Liver (tissue), 9 donors: ENCODE data around the gene USP24. TPM values are rescaled to one million over a fixed set of nuclear protein-coding genes. Genes with fewer than 3 reads are reported as not detected.

Experiments
- DNase-seq: peaks from one replicate; pipeline ENCODE4 v3.0.0-alpha.2; 2017; ENCODE audit warnings: low spot score
- H3K27ac ChIP-seq, 2 donors: one replicate each; pipeline ENCODE4 v1.7.0; 2013; ENCODE audit warnings: inconsistent platforms in 2 of 2, low read length in 2 of 2, control low read depth in 1 of 2, low read depth in 1 of 2, mild to moderate bottlenecking in 1 of 2
- H3K27me3 ChIP-seq, 4 donors: one replicate each; pipeline versions ENCODE4 v1.6.1 to v1.7.0; 2013; ENCODE audit warnings: low read length in 3 of 4, inconsistent platforms in 1 of 4, mild to moderate bottlenecking in 1 of 4, moderate library complexity in 1 of 4; ENCODE audit not compliant: control insufficient read depth in 4 of 4, insufficient read depth in 4 of 4
- H3K36me3 ChIP-seq, 4 donors: one replicate each; pipeline versions ENCODE4 v1.6.1 to v1.7.0; 2013; ENCODE audit warnings: low read length in 3 of 4, mild to moderate bottlenecking in 3 of 4, low read depth in 1 of 4, moderate library complexity in 1 of 4; ENCODE audit not compliant: control insufficient read depth in 4 of 4, insufficient read depth in 3 of 4
- H3K4me1 ChIP-seq, 4 donors: one replicate each; pipeline versions ENCODE4 v1.6.1 to v1.7.0; 2013; ENCODE audit warnings: low read length in 3 of 4, mild to moderate bottlenecking in 3 of 4, moderate library complexity in 1 of 4; ENCODE audit not compliant: control insufficient read depth in 4 of 4, insufficient read depth in 4 of 4
- H3K4me3 ChIP-seq, 3 donors: one replicate each; pipeline versions ENCODE4 v1.6.1 to v1.7.0; 2013; ENCODE audit warnings: low read length in 3 of 3, control low read depth in 1 of 3, low read depth in 1 of 3, mild to moderate bottlenecking in 1 of 3
- H3K9ac ChIP-seq, 2 donors: one replicate each; pipeline ENCODE4 v1.7.0; 2013; ENCODE audit warnings: low read length in 2 of 2, mild to moderate bottlenecking in 2 of 2, moderate library complexity in 2 of 2, control low read depth in 1 of 2, low read depth in 1 of 2
- H3K9me3 ChIP-seq, 4 donors: one replicate each; pipeline versions ENCODE4 v1.6.1 to v1.7.0; 2013; ENCODE audit warnings: low read length in 3 of 4; ENCODE audit not compliant: control insufficient read depth in 4 of 4
- EGR1 ChIP-seq, 2 donors: IDR thresholded peaks; 2 replicates each; pipeline ENCODE4 v1.6.1; 2016 to 2018; ENCODE audit warnings: antibody characterized with exemption in 2 of 2, low read depth in 2 of 2
- FOXA1 ChIP-seq: IDR thresholded peaks from 2 replicates; pipeline ENCODE4 v1.6.1; 2016; ENCODE audit warnings: antibody characterized with exemption
- FOXA2 ChIP-seq: IDR thresholded peaks from 2 replicates; pipeline ENCODE4 v1.6.1; 2016; ENCODE audit warnings: antibody characterized with exemption
- GABPA ChIP-seq, 2 donors: IDR thresholded peaks in 1 of 2; conservative IDR thresholded peaks in 1 of 2; 2 replicates each; pipeline ENCODE4 v1.6.1; 2016; ENCODE audit warnings: antibody characterized with exemption in 2 of 2, mild to moderate bottlenecking in 1 of 2, moderate library complexity in 1 of 2
- HNF4G ChIP-seq: IDR thresholded peaks from 2 replicates; pipeline ENCODE4 v1.6.1; 2016; ENCODE audit warnings: antibody characterized with exemption
- JUND ChIP-seq, 2 donors: IDR thresholded peaks; 2 replicates each; pipeline ENCODE4 v1.6.1; 2016; ENCODE audit warnings: antibody characterized with exemption in 2 of 2
- RAD21 ChIP-seq, 2 donors: IDR thresholded peaks; 2 replicates each; pipeline ENCODE4 v1.6.1; 2016; ENCODE audit warnings: antibody characterized with exemption in 2 of 2, mild to moderate bottlenecking in 2 of 2
- RXRA ChIP-seq, 2 donors: IDR thresholded peaks; 2 replicates each; pipeline ENCODE4 v1.6.1; 2017 to 2018; ENCODE audit warnings: antibody characterized with exemption in 2 of 2, mild to moderate bottlenecking in 1 of 2
- SP1 ChIP-seq: IDR thresholded peaks from 2 replicates; pipeline ENCODE4 v1.6.1; 2018; ENCODE audit warnings: antibody characterized with exemption, mild to moderate bottlenecking
- TAF1 ChIP-seq: conservative IDR thresholded peaks from 2 replicates; pipeline ENCODE4 v1.6.1; 2016; ENCODE audit warnings: antibody characterized with exemption, mild to moderate bottlenecking
- YY1 ChIP-seq: IDR thresholded peaks from 2 replicates; pipeline ENCODE4 v1.6.1; 2016; ENCODE audit warnings: antibody characterized with exemption, mild to moderate bottlenecking
- WGBS: extraction: QIAGEN DNeasy Blood & Tissue Kit; methylation state at CpG from one replicate; pipeline ENCODE4 v1.1.7; 2013; 5-methylcytosine and 5-hydroxymethylcytosine counted together
- polyA plus RNA-seq, 2 donors: library from polyadenylated mRNA; stranded (reverse) in 1 of 2; unstranded in 1 of 2; fragments of 200-250 nt in 1 of 2; fragments of >200 nt in 1 of 2; fragmentation: Nextera tagmentation in 1 of 2; extraction: Ambion mirVana in 1 of 2; gene quantifications; one replicate each; pipeline versions ENCODE4 v1.2.1 to v1.2.3, GENCODE V29; 2013 to 2015
- total RNA-seq, 2 donors: library from RNA; depleted of rRNA; stranded (reverse); fragments of >200 nt; gene quantifications; one replicate each; pipeline ENCODE4 v1.2.3, GENCODE V29; 2014
- TF ChIP-seq, protein P1 (sequence below): IDR thresholded peaks from 2 replicates; pipeline ENCODE4 v1.6.1; 2016; ENCODE audit warnings: antibody characterized with exemption
- TF ChIP-seq, protein P2 (sequence below): fragments of 150-350 bp; IDR thresholded peaks from 2 replicates; pipeline ENCODE4 v1.5.1; 2017; ENCODE audit warnings: improper control_type of control experiment, low read depth, low read length; ENCODE audit not compliant: missing input control
- TF ChIP-seq, protein P3 (sequence below): IDR thresholded peaks from 2 replicates; pipeline ENCODE4 v1.6.1; 2016; ENCODE audit warnings: antibody characterized with exemption
- donor health status: healthy.
- donor health status: healthy.
- donor health status: healthy.
- donor health status: healthy.
- donor health status: healthy.

The USP24 gene
- total and polyA plus RNA-seq, 4 donors, result 7.0 to 75.8 (median 20.3) TPM

DNA sequence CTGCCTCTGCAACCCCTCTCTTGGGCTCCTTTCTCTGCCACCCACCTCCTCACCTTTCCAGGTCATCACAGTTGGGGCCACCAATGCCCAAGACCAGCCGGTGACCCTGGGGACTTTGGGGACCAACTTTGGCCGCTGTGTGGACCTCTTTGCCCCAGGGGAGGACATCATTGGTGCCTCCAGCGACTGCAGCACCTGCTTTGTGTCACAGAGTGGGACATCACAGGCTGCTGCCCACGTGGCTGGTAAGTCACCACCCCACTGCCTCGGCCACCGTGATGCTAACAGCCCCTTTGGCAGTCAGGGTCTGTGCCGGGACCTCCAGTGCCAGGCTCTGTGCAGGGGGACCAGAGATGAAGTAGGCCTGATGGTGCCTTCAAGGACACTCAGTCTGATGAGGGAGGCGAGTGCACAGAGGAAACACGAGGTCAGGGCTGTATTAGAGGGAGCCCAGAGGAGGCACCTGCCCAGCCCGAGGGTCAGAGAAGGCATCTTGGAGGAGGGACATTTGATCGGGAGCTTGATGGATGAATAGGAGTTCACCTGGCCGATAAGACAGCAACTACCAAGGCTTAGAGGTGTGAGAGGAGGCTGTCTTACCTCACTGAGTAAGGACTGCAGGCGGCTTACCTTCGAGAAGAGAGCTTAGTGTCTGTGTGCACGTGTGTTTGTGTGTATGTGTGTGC is 157.8 kb downstream of the USP24 start:
- Histone ChIP-seq H3K9ac (no peak overlapping the region), H3K27ac (no peak overlapping the region), H3K4me1 (peaks cover 12 to 61% (median 40%) of the 10 kb centered on the region in 4 donors), H3K27me3 (no peaks in the 10 kb centered on the region), H3K4me3 (no peak overlapping the region), H3K9me3 (no peaks in the 10 kb centered on the region), H3K36me3 (peaks cover 13 to 42% (median 23%) of the 10 kb centered on the region in 4 donors)
- TF ChIP-seq RXRA (IDR thresholded peaks at IDR 0.05) (no peak), EGR1 (IDR thresholded peaks at IDR 0.05; ENCODE audit: low read depth in 2 of 2) (no peak), JUND (IDR thresholded peaks at IDR 0.05) (no peak), RAD21 (IDR thresholded peaks at IDR 0.05) (no peak), SP1 (no peak), HNF4G (no peak), GABPA (IDR thresholded peaks at IDR 0.05 in 1 of 2, conservative IDR thresholded peaks at IDR 0.05 in 1 of 2) (no peak), YY1 (no peak), TAF1 (no peak)
- TF ChIP-seq, protein P1, sequence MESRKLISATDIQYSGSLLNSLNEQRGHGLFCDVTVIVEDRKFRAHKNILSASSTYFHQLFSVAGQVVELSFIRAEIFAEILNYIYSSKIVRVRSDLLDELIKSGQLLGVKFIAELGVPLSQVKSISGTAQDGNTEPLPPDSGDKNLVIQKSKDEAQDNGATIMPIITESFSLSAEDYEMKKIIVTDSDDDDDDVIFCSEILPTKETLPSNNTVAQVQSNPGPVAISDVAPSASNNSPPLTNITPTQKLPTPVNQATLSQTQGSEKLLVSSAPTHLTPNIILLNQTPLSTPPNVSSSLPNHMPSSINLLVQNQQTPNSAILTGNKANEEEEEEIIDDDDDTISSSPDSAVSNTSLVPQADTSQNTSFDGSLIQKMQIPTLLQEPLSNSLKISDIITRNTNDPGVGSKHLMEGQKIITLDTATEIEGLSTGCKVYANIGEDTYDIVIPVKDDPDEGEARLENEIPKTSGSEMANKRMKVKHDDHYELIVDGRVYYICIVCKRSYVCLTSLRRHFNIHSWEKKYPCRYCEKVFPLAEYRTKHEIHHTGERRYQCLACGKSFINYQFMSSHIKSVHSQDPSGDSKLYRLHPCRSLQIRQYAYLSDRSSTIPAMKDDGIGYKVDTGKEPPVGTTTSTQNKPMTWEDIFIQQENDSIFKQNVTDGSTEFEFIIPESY, result no peak
- 93% methylated on average over 15 of the region's 15 CpGs for WGBS
- no peak for DNase-seq

GRCh38 chr1:55056632-55056992 is 158.6 kb downstream of the USP24 start:
- DNase-seq, result no peak
- peaks cover 13 to 35% (median 23%) of the 10 kb centered on the region in 4 donors for H3K36me3 ChIP-seq
- H3K27me3 ChIP-seq, result no peaks in the 10 kb centered on the region
- H3K4me3 ChIP-seq, result no peak overlapping the region
- peaks cover 15 to 60% (median 44%) of the 10 kb centered on the region in 4 donors for H3K4me1 ChIP-seq
- TF ChIP-seq, protein P2, sequence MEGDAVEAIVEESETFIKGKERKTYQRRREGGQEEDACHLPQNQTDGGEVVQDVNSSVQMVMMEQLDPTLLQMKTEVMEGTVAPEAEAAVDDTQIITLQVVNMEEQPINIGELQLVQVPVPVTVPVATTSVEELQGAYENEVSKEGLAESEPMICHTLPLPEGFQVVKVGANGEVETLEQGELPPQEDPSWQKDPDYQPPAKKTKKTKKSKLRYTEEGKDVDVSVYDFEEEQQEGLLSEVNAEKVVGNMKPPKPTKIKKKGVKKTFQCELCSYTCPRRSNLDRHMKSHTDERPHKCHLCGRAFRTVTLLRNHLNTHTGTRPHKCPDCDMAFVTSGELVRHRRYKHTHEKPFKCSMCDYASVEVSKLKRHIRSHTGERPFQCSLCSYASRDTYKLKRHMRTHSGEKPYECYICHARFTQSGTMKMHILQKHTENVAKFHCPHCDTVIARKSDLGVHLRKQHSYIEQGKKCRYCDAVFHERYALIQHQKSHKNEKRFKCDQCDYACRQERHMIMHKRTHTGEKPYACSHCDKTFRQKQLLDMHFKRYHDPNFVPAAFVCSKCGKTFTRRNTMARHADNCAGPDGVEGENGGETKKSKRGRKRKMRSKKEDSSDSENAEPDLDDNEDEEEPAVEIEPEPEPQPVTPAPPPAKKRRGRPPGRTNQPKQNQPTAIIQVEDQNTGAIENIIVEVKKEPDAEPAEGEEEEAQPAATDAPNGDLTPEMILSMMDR, result no peak
- TF ChIP-seq FOXA2 (no peak), HNF4G (no peak), FOXA1 (no peak), SP1 (no peak), YY1 (no peak), EGR1 (IDR thresholded peaks at IDR 0.05; ENCODE audit: low read depth in 2 of 2) (no peak), RAD21 (IDR thresholded peaks at IDR 0.05) (no peak)
- TF ChIP-seq, protein P3, sequence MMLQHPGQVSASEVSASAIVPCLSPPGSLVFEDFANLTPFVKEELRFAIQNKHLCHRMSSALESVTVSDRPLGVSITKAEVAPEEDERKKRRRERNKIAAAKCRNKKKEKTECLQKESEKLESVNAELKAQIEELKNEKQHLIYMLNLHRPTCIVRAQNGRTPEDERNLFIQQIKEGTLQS, result no peak
- H3K27ac ChIP-seq, result no peak overlapping the region
- no peak overlapping the region for H3K9ac ChIP-seq
- WGBS, result 96% methylated on average over 20 of the region's 20 CpGs
- no peaks in the 10 kb centered on the region for H3K9me3 ChIP-seq
